Kidney glomerular epithelial cell (primary cell): ENCODE measurements around the gene PTPRN2.
"Not testable (repeated sequence)": the region's sequence is repeated elsewhere in the genome, so short reads cannot be mapped to it uniquely, and the experiment has no call there.

ENCODE experiments used
- DNase-seq: peaks from one replicate; lab custom pipeline; 2025; lab: John Stamatoyannopoulos, UW

The PTPRN2 gene

DNA sequence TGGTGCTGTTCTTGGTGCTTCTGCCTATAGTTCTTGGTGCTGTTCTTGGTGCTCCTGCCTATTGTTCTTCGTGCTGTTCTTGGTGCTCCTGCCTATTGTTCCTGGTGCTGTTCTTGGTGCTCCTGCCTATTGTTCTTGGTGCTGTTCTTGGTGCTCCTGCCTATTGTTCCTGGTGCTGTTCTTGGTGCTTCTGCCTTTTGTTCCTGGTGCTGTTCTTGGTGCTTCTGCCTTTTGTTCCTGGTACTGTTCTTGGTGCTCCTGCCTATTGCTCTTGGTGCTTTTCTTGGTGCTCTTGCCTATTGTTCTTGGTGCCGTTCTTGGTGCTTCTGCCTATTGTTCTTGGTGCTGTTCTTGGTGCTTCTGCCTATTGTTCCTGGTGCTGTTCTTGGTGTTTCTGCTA, 71.1 kb downstream of the PTPRN2 start:
- DNase-seq = no peak

DNA sequence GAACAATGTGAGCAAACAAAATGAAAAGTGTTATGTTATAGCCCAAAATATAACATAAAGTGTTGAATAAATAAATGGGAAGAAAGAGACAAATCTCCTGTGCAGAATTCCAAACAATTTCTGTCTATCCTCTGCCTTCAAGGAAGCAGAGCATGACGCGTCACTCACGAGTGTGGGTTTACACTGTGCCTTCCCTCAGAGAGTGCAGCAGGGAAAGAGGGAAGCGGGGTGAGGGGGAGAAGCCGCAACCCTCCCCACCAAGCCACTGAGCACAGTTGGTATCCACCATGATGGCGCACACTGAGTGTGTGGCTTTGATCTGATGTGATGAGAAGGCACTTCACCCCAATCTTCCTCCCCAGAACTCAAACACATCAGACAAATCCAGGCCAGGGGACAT, 74.8 kb downstream of the PTPRN2 start:
- DNase-seq = no peak

DNA sequence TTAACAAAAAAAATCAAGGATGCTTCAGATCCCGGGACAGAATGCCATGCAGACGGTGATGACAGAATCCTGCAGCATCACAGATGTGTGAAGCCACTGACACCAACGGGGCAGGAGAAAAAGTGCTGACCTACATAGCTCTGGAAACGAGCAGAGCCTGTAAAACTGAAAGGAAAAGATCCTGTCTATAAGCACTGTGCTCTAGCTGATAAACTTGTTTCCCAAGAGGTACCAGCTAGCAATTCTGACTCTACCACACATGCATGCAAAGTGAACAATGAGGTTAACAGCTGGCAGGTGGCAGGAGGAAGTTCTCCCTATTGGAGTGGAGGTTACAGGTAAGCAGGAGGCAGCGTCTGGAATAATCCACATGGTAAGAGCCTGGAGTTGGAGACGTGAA, 75.6 kb downstream of the PTPRN2 start:
- no peak for DNase-seq

DNA sequence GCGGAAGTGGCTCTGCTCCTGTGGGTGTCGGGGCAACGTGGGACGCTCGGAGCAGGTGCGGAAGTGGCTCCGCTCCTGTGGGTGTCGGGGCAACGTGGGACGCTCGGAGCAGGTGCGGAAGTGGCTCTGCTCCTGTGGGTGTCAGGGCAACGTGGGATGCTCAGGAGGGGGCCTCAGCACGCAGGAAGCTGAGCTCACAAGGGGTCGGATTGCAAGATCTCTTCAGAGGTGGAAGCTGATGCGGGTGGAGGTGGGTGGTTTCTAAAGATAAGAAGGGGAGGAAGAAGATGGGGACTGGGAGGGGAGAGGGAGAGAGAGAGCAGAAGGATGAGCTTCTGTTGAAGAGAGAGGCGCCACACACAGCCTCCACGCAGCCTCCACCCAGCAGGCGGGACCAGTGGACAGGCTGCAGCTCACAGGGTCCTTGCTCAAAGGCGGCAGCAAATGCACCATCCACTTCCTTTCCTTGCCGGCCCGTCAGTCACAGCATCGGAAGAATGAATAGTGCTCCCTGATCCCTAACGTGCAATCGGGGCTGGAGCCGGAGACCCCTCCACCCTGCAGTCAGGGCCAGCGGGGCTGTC, 78.7 kb downstream of the PTPRN2 start:
- DNase-seq = no peak

DNA sequence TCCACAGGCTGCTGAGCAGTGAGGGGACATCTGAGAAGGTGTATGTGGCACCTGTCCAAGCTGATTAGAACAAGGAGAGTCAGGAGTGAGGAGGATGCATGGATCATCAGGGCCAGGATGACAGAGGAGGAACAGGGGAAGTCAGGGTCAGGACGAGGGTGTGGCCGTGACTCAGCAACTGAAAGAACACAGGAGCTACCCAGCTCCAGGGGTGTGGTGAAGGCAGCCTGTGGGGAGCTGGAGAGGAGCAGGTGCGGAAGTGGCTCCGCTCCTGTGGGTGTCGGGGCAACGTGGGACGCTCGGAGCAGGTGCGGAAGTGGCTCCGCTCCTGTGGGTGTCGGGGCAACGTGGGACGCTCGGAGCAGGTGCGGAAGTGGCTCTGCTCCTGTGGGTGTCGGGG, 79.3 kb downstream of the PTPRN2 start:
- DNase-seq = not testable (repeated sequence)

DNA sequence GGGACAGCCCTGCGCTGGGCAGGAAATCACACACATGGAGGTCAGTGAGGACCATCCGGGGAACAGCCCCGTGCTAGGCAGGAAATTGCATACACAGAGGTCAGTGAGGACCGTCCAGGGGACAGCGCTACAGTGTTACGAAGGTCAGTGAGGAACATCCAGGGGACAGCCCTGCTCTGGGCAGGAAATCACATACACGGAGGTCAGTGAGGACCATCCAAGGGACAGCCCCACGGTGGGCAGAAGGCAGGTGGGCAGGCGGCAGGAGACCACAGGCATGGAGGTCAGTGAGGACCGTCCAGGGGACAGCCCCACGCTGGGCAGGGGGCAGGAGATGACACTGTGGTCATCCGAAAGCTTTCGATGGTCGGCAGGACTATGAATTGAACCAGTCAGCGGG, 79.7 kb downstream of the PTPRN2 start:
- no peak for DNase-seq

DNA sequence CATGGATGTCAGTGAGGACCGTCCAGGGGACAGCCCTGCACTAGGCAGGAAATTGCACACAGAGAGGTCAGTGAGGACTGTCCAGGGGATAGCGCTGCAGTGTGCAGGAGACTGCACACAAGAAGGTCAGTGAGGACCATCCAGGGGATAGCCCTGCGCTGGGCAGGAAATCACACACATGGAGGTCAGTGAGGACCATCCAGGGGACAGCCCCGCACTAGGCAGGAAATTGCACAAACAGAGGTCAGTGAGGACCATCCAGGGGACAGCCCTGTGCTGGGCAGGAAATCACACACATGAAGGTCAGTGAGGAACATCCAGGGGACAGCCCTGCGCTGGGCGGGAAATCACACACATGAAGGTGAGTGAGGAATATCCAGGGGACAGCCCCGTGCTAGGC, 80.4 kb downstream of the PTPRN2 start:
- not testable (repeated sequence) for DNase-seq

DNA sequence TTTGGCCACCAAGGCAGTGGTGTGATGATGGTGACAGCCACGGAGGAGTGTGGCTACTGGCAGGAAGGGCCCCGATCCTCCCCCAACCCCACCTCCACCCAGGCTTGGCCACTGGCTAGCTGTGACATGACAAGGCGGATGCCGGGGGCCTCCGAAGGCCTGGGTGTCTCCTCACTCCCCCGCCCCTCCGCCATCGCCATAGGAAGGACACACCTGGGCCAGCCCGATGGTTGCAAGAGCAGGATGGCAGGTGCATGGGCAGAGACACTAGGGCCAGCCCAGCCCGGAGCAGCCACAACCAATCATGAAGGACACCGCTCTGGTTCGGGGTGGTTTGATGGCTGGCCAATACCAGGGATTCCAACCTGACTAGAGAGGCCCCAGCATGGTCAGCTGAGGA, 81.0 kb downstream of the PTPRN2 start:
- DNase-seq = no peak

DNA sequence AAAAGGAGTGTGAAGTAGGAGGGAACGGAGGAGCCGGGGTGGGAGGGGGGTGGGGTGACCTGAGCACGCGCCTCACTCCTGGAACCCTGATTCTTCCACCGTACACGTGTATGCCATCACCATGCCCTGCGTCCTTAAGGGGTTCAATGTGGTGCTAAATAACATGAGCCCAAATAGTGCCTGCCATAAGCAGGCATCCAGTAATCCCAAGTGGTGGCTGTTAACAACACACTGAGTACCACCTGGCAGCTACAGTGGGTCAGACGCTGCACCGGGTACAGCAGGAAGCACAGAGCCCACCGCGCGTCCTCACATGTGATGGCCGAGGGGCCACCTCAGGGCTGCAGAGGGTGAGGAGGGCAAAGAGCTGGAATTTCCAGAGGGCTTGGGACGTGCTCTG, 81.9 kb downstream of the PTPRN2 start:
- DNase-seq = no peak

DNA sequence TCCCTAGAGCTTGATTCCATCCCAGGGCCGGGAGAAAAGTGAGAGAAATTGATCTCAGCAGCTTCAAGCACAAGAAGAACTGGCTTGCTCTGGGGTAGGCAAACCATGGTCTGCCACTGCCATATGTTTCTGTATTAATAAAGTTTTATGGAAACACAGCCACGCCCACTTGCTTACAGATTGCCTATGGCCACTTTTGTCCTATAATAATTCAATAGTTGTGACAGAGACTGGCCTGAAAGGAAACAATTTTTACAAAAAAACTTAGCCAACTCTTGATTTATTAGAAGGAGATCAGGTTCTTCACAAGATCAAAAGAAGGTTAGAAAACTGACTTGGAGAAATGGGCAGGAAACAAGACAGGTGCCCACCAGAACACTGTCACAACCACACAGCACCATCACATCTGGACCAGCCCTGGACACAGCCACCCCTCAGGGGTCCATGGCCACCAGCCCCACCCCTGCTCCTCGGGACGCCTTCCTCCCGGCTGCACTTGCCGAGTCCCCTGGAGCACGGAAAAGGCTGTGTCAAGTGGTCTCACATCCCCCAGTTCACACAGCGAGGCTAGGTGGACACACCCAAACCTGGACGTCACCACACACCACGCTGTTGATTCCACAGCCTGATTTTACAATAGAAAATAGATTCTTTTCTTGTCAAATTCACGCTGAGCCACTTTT, 85.4 kb downstream of the PTPRN2 start:
- DNase-seq = no peak

DNA sequence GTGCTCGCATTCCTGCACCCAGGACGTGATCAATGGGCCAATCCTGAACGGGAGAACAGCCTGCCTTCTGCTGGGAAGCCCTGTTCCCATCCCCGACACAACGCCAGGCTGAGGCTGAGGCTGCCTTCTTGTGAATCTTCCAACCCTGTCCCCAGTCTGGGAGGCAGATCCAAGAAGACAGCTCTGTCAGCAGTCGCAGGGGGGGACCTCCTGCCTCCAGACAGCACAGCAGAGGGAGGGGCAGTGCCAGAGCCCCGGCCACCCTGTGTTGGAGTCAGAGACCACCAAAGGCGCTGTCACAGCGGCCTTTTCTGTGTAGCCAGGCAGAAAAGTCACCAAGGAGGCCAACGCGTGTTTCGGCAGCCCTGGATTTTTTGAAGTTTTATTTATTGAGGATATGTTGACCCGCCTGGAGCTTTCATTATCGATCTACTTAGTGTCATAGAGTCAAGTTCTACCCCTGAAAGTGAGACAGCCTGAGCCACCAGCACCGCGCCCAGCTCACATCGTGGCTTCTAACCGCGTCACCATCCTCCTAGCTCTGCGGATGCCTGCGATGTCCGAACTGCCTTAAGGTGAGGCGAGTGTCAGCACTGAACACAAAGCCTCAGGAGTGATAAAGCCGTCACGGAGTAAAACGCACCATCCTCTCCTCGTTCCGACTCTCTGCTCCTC, 86.1 kb downstream of the PTPRN2 start:
- no peak for DNase-seq

DNA sequence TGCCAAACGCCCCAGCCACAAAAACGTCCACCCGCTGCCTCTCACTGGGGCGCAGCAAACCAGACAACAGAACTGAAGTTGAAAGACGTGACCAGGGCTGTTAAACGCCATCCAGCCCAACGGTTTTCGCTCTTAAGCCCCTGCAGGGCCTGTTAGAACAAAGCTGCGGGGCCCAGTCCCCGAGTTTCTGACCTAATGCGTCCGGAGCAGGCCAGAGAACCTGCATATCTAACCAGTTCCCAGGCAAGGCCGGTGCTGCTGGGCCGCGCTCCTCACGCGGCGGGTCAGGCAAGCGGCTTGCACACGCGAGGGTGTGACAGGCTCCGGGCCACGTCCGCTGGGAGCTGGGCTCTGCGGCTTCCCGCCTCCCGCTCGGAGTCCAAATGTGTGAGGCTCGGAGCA, 87.0 kb downstream of the PTPRN2 start:
- DNase-seq = no peak

DNA sequence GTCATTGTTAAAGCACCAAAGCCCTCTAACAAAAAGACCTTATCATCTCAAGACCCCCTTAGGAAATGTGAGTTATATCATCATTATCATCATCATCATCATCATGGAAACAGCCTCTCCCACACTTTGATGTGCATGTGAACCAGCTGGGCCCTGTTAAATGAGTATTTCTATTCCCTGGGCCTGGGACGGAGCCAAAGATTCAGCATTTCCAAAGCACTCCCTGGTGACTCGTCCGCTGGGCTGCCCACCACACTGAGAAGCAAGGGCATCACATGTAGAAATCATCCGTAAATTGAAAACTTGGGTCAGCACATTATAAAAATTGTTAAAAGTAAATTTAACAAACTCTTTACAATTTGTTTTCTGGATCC, 88.6 kb downstream of the PTPRN2 start:
- DNase-seq = no peak

DNA sequence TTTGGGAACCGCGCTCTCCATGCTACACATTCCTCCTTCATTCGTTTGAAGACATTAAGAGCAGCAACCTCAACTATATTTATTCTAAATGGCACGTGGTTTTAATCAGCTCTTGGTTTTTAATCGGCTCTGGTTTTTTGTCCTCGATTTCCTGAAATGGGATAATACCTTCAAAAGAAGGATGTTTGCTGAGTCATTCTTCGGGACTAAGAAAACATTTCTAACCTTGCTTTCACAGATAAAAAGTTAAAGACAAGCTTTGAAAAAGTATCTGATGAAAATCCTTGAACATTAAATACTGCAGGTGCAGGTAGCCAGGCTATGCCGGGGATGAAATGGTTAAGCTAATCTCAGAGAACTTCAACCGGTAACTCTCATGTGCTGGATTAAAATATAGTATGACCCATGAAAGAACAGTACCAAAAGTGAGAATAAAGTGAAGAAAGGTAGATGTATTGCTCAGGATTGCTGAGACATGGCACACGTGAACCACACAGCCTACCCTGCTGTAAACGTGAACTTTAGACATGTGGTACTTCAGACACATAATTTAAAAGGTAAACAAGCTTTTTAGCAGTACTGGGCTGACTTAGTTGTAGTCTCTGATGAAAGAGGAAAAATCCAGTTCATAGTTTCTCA, 89.1 kb downstream of the PTPRN2 start:
- DNase-seq = no peak

DNA sequence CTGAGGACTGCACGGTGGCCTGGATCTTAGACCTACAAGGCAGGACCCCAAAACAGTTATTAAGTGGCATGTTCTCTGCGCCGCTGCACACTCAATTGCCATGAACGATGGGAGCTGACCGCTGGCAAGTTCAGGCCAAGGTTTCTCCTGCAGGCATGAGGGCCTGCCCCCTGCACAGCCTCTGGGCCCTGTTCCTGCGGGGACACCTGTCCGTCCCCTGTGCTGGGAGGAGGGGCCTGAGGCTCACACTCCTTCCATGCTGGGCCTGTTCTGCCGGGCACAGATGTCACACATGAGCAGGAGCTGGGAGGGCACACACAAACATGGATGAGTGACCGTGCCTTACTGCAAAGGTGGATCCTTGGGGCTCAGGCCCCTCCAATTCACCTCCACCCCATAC, 90.0 kb downstream of the PTPRN2 start:
- no peak for DNase-seq

DNA sequence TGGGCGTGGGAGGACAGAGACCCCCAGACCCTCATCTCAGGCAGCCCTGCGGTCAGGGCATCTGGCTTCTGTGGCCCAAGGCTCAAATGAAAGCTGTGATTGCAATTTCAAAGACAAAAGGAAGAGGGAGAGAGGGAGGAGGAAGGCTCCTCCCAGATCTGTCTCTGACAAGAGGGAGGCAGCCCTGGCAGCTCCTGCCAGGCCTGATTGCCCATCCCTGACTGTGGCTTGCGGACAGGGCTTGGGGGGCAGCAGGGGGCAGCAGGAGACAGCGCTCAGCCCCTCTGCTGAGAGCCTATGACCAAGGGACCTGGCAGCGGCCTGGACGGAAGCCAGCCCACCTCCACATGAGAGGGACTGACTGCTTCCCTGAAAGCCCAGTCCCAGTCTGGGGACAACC, 91.8 kb downstream of the PTPRN2 start:
- DNase-seq = no peak

DNA sequence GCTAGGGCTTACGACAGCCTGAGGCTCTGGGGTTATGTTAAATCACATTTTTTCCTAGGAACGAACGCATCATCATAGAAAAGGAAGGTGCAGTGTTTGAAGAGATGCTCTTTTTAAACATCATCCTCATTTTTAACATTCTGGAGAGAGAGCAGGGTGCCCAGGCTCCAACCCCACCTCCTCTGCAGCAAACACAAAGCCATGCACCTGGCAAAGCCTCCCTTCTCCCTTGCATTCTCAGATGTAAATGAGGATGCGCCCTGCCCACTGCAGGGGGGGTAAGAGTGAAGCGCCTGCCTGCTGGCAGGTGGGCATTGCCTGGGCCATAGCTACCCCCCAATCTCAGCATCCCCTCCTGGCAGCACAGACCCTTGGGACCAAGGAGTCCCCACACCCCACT, 92.4 kb downstream of the PTPRN2 start:
- DNase-seq = no peak

DNA sequence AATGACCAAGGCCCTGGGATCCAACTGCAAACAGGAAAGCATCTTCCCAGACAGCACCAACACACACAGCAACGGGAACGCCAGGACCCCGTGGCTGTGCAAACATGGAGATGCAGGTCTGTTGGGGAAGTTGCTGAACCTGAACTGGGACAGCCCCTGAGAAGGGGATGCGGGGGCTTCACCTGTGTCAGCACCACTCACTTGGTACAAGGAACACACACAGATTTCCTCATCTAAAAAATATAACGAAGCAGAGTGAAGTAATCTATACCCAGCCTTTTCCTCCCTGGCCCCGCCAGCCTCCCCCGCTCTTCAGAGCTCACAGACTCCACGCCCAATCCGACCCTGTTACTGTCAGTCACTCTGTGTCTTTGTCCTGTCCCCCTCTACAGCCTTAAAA, 93.0 kb downstream of the PTPRN2 start:
- no peak for DNase-seq

DNA sequence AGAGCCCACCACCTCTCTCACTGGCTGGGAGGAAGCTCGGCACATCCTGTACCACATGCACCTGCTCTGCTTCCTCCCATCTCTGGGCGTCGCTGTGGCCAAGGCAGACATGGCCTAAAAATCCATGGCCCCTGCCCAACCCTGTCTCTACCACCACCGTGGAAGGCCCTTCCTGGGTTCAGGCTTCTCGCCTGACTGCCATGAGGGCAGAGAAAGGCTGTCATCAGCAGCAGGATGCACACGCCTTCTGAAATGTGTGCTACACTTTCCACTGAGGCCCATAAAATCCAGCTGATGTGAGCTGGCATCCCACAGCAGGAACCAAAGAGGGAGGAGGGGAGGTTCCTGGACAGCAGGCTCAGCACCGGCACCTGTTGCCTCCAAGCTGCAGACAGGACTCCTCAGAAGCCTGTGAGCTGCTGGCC, 93.4 kb downstream of the PTPRN2 start:
- no peak for DNase-seq

DNA sequence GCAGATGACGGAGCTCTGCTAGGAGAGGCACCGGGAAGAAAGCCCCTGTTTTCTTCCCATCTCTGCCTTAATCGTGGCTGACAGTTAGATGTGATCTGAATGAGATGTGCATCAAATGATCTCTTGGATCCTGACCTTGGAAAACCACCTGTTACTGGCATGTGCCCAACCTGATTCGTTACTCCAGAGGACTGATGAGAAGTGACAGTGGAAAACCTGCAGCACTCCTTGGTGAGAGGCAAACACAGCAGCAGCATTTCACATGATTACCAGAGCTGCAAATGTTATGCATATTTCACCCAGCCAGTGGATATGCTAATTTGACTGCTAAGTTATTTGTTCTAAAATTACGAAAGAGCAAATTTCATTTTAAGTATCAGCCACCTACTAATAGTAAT, 95.3 kb downstream of the PTPRN2 start:
- DNase-seq = no peak

DNA sequence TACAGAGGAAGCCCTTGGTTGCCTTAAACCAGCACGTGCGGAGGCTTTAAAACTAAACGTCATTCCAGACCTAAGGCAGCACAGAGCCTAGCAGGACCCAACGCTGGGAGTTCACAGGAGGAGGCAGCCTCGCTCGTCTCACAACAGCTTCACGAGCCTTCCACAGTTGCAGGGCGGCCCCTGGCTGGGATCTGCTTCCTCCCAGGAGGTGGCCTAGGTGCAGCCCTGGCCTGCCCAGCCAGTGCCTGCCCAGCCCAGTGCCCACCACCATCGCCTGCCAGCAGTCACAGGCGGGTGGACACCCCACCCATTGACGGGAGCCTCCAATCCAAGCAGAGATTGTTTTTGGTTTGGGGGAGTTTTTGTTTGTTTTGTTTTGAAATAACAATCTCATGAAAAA, 96.5 kb downstream of the PTPRN2 start:
- no peak for DNase-seq

DNA sequence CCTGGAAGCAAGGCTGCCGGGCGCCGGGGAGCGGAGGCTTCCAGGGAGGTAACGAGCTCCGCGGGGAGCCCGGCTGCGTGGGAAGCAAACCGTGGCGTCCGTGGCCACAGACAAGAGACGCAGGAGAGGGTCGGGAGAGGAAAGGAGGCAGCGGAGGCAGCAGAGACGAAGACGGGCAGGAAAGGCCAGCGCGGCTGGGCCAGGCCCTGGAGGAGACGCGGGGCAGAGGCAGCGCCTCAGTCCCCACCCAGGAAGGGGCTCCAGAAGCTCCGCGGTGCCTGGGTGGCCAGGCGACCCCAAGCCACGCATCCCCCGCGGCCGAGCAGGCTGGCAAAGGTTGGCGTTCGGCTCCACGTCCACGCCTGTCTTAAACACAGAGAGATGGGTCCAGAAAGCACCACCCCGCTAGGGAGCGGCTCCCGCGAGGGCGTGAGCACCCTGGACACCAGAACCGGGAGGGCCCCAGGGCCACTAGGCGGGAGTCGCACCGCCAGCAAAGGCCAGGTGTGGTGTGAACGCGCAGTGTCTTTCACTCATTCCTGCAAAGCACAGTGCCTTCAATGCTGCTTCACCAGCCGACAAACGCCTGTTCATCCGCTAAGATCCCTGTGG, 97.3 kb downstream of the PTPRN2 start:
- DNase-seq = no peak
